Measurements from ENCODE around the gene MYL12B. TPM values are rescaled to one million over a fixed set of nuclear protein-coding genes. Genes with fewer than 3 reads are reported as not detected.

Gene MYL12B
- total and polyA plus RNA-seq, 2 donors (not counting 3 experiments of a cell fraction or from before 2014, with no cell fraction given), result 634 to 724 TPM

GRCh38 chr18:3263132-3263700, 1.3 kb downstream of the MYL12B start:
- Histone ChIP-seq H3K27ac (ENCODE audit: insufficient read depth, low read depth, low read length) (peak overlapping the region; percentile 94), H3K79me2 (ENCODE audit: control insufficient read depth, insufficient read depth, low read length) (peaks cover 66% of the 10 kb centered on the region), H3K4me1 (ENCODE audit: control insufficient read depth, extremely low read depth, insufficient read depth, low read length) (peaks cover 51% of the 10 kb centered on the region), H3K27me3 (ENCODE audit: control insufficient read depth in 2 of 2, insufficient read depth in 2 of 2, low read length in 2 of 2) (no peaks in the 10 kb centered on the region), H3K4me2 (ENCODE audit: insufficient read depth, low read length) (peak overlapping the region; percentile 97), H3K9me3 (replicated peaks; ENCODE audit: control insufficient read depth, insufficient read depth, low read length) (no peaks in the 10 kb centered on the region), H3K9ac (replicated peaks; ENCODE audit: extremely low read depth, insufficient read depth, low read length) (peak overlapping the region; percentile 100), H3K9me1 (replicated peaks; ENCODE audit: control insufficient read depth, extremely low read depth, insufficient read depth, low read length) (peaks cover 3% of the 10 kb centered on the region), H3K4me3 (replicated peaks in 1 of 3; ENCODE audit: insufficient read depth in 1 of 3, low read depth in 1 of 3, low read length in 3 of 3) (peak overlapping the region; percentile 93 to 100 (median 97)), H3K36me3 (ENCODE audit: control insufficient read depth in 2 of 2, extremely low read depth in 1 of 2, insufficient read depth in 2 of 2, low read length in 2 of 2) (peaks cover 4 to 5% of the 10 kb centered on the region in 2 experiments), H2AFZ (ENCODE audit: low read depth, low read length) (no peak overlapping the region), H4K20me1 (replicated peaks; ENCODE audit: control insufficient read depth, extremely low read depth, insufficient read depth, low read length) (peaks cover 31% of the 10 kb centered on the region)
- ChIA-PET CTCF (interaction anchor here (1.0 to 1.7 kb wide), 6 partner anchors 14 to 607 kb away, joined by 4 to 8 read pairs (median 4); partner anchors contain the start of gene MYL12A), POLR2A (interaction anchor here (0.6 to 2.0 kb wide), 5 partner anchors 8 to 264 kb away, joined by 3 to 17 read pairs (median 4); partner anchors contain the start of gene MYL12A)
- no peak for DNase-seq (ENCODE audit: low read depth, low spot score)
- no peak for TF ChIP-seq GATA2 (IDR thresholded peaks at IDR 0.05; ENCODE audit: insufficient read depth, insufficient read length, low read depth, low read length)
- TF ChIP-seq POLR2A (IDR thresholded peaks at IDR 0.05; ENCODE audit: low read depth, low read length), result peak; percentile 34
- TF ChIP-seq CTCF (IDR thresholded peaks at IDR 0.05; ENCODE audit: extremely low read depth in 1 of 2, insufficient read depth in 1 of 2, low read depth in 1 of 2, low read length in 2 of 2), result no peak
- no peak for TF ChIP-seq FOS (IDR thresholded peaks at IDR 0.05; ENCODE audit: borderline replicate concordance, insufficient read depth, low read length)
- TF ChIP-seq POLR2AphosphoS5 (IDR thresholded peaks at IDR 0.05; ENCODE audit: insufficient read depth, low read depth, low read length), result peak; percentile 15
- no peak for TF ChIP-seq EZH2 (IDR thresholded peaks at IDR 0.05; ENCODE audit: borderline replicate concordance, low read depth, low read length, severe bottlenecking)
- TF ChIP-seq MAX (IDR thresholded peaks at IDR 0.05; ENCODE audit: insufficient read depth, insufficient read length), result no peak
- no peak for TF ChIP-seq JUN (IDR thresholded peaks at IDR 0.05; ENCODE audit: borderline replicate concordance, insufficient read depth, insufficient read length, low read depth)
- TF ChIP-seq MYC (IDR thresholded peaks at IDR 0.05; ENCODE audit: low read depth, low read length), result no peak
- BruUV-seq (replicated peaks), result TSS peak; percentile 31
- FAIRE-seq, result no peak
- intact Hi-C loops (cut with micrococcal nuclease) (loop anchor here (5.0 kb wide), 4 partner anchors 189 to 529 kb away; partner anchors contain the start of genes LPIN2 and TGIF1), dilution Hi-C loops (cut with MboI; ENCODE audit: extremely low pct_ligation_motif_present, low sequenced_read_pairs) (loop anchor here (25.0 kb wide), 1 partner anchor 199 kb away; the partner anchor contains the start of gene TGIF1)

All from endothelial cell of umbilical vein (primary cell).